ENCODE data around the gene CLDN18.

CLDN18 gene

DNA sequence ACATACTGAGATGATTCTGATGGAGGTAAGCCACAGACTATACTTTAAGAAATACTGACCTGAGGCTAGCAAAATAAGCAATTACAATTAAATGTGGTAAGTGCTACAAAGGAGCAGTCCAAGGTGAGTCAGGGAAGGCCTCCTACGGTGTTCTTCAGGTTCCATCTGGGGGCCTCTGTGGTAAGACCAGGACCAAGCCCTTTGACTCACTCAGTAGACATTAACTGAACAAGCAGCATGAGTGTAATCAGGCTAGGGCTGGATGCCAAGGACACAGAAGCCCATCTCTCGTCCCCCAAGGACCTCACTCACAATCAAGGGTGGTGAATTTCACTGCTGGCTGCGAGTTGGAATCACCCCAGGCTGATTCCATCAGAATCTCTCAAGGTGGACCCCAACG lies 68.1 kb downstream of the CLDN18 start:
- TF ChIP-seq, protein P1, sequence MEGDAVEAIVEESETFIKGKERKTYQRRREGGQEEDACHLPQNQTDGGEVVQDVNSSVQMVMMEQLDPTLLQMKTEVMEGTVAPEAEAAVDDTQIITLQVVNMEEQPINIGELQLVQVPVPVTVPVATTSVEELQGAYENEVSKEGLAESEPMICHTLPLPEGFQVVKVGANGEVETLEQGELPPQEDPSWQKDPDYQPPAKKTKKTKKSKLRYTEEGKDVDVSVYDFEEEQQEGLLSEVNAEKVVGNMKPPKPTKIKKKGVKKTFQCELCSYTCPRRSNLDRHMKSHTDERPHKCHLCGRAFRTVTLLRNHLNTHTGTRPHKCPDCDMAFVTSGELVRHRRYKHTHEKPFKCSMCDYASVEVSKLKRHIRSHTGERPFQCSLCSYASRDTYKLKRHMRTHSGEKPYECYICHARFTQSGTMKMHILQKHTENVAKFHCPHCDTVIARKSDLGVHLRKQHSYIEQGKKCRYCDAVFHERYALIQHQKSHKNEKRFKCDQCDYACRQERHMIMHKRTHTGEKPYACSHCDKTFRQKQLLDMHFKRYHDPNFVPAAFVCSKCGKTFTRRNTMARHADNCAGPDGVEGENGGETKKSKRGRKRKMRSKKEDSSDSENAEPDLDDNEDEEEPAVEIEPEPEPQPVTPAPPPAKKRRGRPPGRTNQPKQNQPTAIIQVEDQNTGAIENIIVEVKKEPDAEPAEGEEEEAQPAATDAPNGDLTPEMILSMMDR (conservative IDR thresholded peaks at IDR 0.05; ENCODE audit: control insufficient read depth, insufficient read depth, low read depth, low read length): no peak
- H3K4me3 ChIP-seq (ENCODE audit: control insufficient read depth, low read depth, low read length): no peak overlapping the region
- peak; percentile 81 for DNase-seq (ENCODE audit: low read depth)

DNA sequence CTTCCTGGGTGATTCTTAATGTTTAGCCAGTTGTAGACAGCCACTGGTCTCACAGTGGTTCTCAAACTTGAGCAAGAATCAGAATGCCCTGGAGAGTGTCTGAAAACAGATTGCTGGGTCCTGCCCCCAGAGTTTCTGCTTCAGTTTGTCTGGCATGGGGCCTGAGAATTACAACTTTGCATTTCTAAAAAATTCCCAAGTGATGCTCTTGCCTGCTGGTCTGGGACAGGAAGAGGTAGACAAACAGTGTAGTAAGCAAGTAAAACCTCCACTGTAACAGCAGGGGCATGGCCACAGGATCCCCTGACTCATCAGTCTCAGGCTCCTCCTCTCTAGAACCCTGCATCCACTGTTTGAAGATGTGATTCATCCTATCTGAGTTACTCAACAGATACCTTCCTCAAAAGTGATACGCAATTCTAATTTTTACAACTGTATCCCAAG lies 69.0 kb downstream of the CLDN18 start:
- no peak overlapping the region for H3K4me3 ChIP-seq (ENCODE audit: control insufficient read depth, low read depth, low read length)
- TF ChIP-seq, protein P1 (conservative IDR thresholded peaks at IDR 0.05; ENCODE audit: control insufficient read depth, insufficient read depth, low read depth, low read length): no peak
- DNase-seq (ENCODE audit: low read depth): peak; percentile 98

DNA sequence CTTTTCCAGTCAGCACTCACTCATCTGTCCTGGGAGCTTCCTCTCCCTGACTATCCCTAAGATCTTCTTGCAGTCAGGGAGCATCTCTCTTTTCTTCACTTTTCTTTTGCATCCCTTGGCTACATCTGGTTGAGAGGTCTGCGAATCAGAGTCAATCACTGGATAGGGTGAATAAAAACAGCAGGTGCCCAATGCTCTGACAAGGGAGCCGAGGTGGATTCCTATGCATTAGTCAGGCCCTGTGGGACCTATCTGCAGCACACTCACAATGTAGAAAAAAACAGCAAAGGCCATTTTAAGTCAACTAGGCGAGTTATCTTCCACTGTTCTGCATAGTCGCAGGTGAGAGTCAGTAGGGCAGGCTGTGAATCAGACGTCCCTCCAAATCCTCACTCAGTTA lies 69.9 kb downstream of the CLDN18 start:
- no peak overlapping the region for H3K4me3 ChIP-seq (ENCODE audit: control insufficient read depth, low read depth, low read length)
- peak; percentile 35 for DNase-seq (ENCODE audit: low read depth)
- TF ChIP-seq, protein P1 (conservative IDR thresholded peaks at IDR 0.05; ENCODE audit: control insufficient read depth, insufficient read depth, low read depth, low read length): no peak

DNA sequence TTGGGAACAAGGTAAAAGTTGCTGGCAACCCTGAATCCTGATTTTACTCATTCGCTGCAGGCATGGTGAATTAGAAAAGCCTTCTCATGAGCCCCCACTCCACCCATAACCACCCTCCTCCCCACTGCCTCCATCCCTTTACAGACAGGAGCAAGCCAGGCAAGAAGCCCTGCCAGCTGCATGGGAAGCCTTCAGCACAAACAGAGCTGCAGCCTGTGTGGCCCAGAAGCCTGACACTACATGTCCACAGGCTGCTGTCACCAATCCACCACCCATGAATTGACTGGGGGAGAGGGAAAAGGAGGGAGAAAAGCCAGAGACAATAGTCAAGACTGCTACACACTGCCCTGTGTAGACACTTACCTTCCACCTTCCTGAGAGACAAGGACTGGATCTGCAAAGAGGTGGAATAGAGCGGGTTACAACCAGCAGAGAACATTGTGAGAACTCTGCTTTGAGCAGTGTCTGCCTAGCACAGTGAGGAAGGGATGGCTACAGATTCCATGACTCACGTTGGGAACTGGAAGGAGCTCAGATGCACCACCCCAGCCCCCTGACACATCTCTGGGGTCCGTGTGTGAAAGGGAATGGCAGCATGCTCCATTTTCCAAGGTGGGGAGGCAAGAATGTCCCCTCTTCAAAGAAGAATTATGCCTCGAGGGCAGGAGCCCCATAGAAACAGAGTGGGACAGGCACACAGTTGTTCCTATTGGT lies 71.6 kb downstream of the CLDN18 start:
- TF ChIP-seq, protein P1 (conservative IDR thresholded peaks at IDR 0.05; ENCODE audit: control insufficient read depth, insufficient read depth, low read depth, low read length): no peak
- peak; percentile 83 for DNase-seq (ENCODE audit: low read depth)
- peak overlapping the region; percentile 17 for H3K4me3 ChIP-seq (ENCODE audit: control insufficient read depth, low read depth, low read length)

DNA sequence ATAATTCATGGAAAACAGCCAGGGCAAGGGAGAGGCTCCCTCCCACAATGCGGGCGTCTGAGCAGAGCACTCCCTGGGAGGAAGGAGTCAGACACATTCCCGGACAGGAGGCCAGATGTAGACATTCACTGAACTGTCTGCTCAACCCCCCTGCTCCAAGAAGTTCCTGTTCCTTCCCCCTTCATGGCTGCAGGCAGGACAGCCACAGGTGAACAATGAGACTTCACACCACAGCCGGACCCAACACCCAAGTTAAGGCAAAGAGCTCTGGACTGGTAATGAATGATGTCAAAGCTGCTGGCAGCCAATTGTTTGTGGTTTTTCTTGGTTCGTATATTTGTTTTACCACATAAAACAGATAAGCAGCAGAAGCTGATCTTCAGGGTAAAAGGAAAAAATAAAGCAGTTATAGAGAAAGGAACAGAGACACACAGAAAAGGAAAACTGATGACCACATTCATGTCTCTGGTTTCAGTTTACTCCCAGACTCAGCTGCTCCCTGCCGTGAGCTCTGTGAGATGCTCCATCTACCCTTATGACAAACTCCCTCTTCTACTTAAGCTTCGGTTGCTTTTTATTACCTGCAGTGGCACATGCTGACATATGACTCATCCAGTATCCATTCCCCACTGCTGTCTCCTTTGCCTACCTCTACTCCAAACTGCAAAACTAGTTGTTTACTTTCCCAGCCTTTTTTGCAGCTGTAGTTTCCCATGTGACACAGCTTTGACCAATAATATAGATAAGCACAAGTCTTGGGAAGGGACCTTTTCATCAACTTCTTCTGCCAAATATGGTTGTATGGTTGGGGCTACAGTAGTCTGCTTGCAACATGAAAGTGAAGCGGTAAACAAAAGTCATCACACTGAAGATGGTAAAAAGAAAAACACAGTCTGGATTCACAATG lies 72.4 kb downstream of the CLDN18 start:
- TF ChIP-seq, protein P1 (conservative IDR thresholded peaks at IDR 0.05; ENCODE audit: control insufficient read depth, insufficient read depth, low read depth, low read length): no peak
- DNase-seq (ENCODE audit: low read depth): peak; percentile 81
- H3K4me3 ChIP-seq (ENCODE audit: control insufficient read depth, low read depth, low read length): peak overlapping the region; percentile 17

DNA sequence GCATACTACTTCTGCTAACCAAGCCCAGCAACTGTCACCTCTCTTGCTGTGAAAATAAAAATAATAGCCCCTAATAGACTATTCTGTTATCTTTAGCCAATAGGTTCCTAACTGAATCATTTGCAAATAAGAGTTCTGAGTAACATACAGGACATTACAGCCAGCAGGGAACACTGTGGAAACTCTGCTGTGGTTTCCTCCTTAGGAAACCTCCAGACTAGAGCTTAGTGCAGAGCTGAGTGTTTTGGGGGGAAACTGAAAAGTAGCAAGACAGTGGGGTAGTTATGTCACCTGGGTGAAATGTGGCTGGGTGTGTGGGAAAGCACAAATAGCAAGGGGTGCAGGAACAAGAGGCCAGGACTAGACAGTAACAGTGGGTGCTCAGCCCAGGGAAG lies 73.0 kb downstream of the CLDN18 start:
- peak; percentile 36 for DNase-seq (ENCODE audit: low read depth)
- no peak overlapping the region for H3K4me3 ChIP-seq (ENCODE audit: control insufficient read depth, low read depth, low read length)
- TF ChIP-seq, protein P1 (conservative IDR thresholded peaks at IDR 0.05; ENCODE audit: control insufficient read depth, insufficient read depth, low read depth, low read length): no peak
